Measurements from ENCODE around the gene CCDC144A.
"Not testable (repeated sequence)": the region's sequence is repeated elsewhere in the genome, so short reads cannot be mapped to it uniquely, and the experiment has no call there.

CCDC144A gene

GRCh38 chr17:16676676-16677268 lies 13.3 kb upstream of the CCDC144A start:
- TF ChIP-seq HDGF (IDR thresholded peaks at IDR 0.05; ENCODE audit: borderline replicate concordance), result no peak
- TF ChIP-seq SP1 (IDR thresholded peaks at IDR 0.05), result no peak
- TF ChIP-seq LEF1 (IDR thresholded peaks at IDR 0.05; ENCODE audit: borderline replicate concordance), result no peak
- TF ChIP-seq L3MBTL2 (conservative IDR thresholded peaks at IDR 0.05), result no peak
- ChIA-PET CTCF (no interaction called here), POLR2A (no interaction called here)
- DNase-seq (ENCODE audit: extremely low spot score), result no peak

- DNase-seq (ENCODE audit: extremely low spot score); POLR2A ChIA-PET; CTCF ChIA-PET: not testable (repeated sequence)
Observed at GRCh38 chr17:16683290-16684138, 6.5 kb upstream of the CCDC144A start.

GRCh38 chr17:16686019-16686418 lies 4.0 kb upstream of the CCDC144A start:
- POLR2A ChIA-PET; DNase-seq (ENCODE audit: extremely low spot score); CTCF ChIA-PET: not testable (repeated sequence)

DNA sequence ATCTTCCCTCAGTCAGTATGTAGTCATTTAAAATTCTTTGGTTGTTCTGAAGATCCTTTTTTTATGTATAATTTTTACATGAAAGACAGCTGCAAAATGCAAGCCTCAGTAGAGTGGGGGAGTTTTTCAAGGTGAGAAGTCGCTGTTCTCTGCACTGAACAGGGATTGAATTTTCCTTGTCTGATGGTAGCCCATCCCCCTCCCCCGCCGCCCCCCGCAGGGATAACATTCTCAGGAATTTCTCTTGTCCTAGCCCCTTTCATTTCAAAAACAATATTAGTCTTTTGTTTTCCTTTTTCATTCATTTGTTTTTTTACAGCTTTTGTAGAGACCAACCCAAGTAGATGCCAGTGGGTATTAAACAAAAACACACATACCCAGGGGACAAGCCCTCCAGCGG lies 2.9 kb upstream of the CCDC144A start:
- CTCF ChIA-PET; POLR2A ChIA-PET; DNase-seq (ENCODE audit: extremely low spot score): not testable (repeated sequence)

DNA sequence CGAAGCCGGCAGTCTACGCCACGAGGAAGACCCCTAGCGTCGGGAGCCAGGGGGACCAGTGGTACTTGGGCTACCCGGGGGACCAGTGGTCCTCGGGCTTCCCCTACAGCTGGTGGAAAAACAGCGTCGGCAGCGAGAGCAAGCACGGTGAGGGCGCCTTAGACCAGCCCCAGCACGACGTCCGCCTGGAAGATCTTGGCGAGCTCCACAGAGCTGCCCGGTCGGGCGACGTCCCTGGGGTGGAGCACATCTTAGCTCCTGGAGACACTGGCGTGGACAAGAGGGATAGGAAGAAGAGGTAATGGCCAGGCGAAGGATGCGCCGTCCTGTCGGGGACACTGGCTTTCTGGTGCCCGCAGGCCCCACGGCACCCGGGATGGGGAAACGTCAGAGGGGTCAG lies 406 bp downstream of the CCDC144A start:
- POLR2A ChIA-PET; CTCF ChIA-PET; DNase-seq (ENCODE audit: extremely low spot score): not testable (repeated sequence)

DNA sequence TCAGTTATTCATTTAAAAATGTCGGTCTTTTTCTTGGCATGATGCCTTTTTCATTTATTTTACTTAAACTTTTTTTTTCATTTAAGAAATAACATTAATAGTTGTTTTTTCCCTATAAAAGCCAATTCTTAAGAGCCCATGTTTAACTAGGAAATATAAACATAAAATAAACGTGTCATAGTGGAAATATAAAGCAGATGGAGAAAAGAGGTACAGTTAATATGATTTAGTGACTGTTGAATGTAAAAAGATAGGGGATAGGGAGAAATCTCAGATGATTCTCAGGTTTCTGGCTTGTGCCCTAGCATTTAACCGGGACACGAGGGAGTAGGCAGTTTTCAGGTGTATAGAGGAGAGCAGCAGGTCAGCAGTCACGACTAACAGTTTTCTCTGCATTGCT lies 7.6 kb downstream of the CCDC144A start:
- CTCF ChIA-PET; DNase-seq (ENCODE audit: extremely low spot score); POLR2A ChIA-PET: not testable (repeated sequence)

DNA sequence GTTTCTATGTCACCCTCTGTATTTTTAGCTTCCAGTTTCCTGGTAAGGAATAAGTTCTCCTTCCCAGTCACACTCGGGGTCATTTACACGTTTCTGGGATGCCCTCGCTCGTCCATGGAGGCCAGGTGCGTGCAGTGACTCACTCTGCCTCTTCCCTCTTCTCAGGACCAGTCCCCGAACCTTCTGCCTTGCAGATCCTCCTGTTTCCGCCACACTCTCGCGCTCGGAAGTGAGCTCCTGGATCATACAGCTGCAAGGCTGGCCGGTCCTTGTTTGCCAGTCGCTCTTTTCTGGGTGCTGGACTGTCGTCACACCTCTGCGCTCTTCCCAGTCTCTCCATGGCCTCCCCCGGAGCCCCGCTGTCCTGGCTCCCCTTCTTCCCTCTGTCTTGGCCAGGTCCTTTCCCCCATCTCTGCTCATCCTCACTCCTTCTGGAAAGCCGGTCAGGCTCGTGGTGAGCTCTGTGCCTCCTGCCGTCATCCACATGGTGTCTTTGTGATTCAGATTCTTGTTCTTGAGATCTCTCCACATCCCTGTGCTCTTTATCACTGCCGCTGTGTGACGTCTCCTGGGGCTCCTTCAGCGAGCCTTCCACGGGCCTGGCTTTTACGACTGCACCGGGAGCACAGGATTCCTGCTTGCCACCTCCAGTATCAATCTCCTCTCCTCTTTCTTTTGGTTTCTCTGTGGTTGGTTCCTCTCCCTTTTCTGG lies 55.6 kb downstream of the CCDC144A start:
- CTCF ChIA-PET, POLR2A ChIA-PET: not testable (repeated sequence)
- DNase-seq (ENCODE audit: extremely low spot score), result peak; percentile 0

- POLR2A ChIA-PET; DNase-seq (ENCODE audit: extremely low spot score); CTCF ChIA-PET: not testable (repeated sequence)
- peak; percentile 34; the same call in 1 of the 2 replicates for TF ChIP-seq L3MBTL2 (conservative IDR thresholded peaks at IDR 0.05)
Observed at GRCh38 chr17:16746571-16746970, 56.5 kb downstream of the CCDC144A start.

DNA sequence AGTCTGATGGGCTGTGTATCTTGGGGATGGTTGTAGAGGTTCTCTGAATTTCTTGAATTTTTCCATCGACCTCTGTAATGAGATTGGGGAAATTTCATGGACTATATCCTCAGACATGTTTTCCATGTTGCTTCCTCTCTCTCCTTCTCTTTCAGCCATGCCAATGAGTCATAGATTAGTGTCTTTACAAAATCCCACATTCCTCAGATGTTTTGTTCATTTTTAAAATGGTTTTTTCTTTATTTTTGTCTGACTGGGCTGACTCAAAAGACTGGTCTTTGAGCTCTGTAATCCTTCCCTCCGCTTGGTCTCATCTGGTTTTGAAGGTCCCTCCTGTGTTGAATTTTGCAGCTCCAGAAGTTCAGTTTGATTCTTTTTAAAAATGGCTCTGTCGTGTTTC lies 60.5 kb downstream of the CCDC144A start:
- CTCF ChIA-PET; POLR2A ChIA-PET; DNase-seq (ENCODE audit: extremely low spot score): not testable (repeated sequence)

DNA sequence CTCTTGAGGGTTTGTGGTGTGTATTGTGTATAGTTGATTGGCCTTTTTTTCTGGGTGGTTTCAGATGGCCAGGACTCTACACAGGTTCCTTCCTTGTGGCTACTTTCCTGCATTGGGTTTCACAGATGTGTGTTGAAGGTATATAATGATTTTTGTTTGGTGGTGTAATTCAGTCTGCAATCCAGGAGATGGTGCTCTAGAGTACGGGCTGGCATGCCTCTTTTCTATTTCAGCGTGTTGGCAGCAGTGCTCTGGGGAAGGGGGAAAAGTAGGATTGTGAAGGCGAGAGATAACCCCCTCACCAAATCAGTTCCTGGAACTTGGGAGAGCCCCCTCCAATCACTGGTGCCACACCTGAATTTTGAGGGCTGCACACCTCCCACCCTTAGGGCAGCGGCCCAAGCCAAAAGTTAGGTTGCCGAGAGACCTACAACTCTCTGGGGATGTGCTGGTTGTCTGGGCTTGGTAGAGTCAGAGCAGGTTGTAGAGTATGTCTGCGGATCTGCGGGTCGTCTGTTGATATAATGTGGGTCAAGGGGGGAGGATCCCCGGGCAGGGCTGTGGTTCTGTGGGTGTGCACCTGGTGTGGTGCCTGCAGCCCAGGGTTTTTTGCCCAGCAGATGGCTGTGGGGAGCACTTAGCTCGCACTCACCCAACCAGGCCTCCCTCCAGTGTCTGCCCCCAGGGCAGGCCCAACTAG lies 61.3 kb downstream of the CCDC144A start:
- DNase-seq (ENCODE audit: extremely low spot score), result peak; percentile 7
- CTCF ChIA-PET, result interaction anchor here (0.6 kb wide), 1 partner anchor 87 kb away, joined by 3 read pairs; no protein-coding TSS in a partner anchor
- POLR2A ChIA-PET, result not testable (repeated sequence)

DNA sequence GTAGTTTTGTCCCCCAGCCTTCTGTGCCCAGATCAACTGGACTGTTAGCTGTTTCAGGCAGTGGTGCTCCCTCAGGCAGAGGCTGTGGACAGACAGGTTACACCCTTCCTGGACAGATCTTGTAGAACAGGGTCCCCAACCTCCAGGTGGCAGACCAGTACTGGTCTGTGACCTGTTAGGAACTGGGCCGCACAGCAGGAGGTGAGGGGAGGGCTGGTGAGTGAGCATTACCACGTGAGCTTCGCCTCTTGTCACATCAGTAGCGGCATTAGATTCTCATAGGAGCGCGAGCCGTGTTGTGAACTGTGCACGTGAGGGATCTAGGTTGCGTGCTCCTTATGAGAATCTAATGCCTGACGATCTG lies 61.9 kb downstream of the CCDC144A start:
- POLR2A ChIA-PET; DNase-seq (ENCODE audit: extremely low spot score): not testable (repeated sequence)
- CTCF ChIA-PET, result interaction anchor here (0.6 kb wide), 1 partner anchor 88 kb away, joined by 3 read pairs; no protein-coding TSS in a partner anchor

GRCh38 chr17:16757520-16757919 lies 67.5 kb downstream of the CCDC144A start:
- DNase-seq (ENCODE audit: extremely low spot score); CTCF ChIA-PET; POLR2A ChIA-PET: not testable (repeated sequence)

- CTCF ChIA-PET; POLR2A ChIA-PET; DNase-seq (ENCODE audit: extremely low spot score): not testable (repeated sequence)
Observed at GRCh38 chr17:16758177-16758576, 68.1 kb downstream of the CCDC144A start.

DNA sequence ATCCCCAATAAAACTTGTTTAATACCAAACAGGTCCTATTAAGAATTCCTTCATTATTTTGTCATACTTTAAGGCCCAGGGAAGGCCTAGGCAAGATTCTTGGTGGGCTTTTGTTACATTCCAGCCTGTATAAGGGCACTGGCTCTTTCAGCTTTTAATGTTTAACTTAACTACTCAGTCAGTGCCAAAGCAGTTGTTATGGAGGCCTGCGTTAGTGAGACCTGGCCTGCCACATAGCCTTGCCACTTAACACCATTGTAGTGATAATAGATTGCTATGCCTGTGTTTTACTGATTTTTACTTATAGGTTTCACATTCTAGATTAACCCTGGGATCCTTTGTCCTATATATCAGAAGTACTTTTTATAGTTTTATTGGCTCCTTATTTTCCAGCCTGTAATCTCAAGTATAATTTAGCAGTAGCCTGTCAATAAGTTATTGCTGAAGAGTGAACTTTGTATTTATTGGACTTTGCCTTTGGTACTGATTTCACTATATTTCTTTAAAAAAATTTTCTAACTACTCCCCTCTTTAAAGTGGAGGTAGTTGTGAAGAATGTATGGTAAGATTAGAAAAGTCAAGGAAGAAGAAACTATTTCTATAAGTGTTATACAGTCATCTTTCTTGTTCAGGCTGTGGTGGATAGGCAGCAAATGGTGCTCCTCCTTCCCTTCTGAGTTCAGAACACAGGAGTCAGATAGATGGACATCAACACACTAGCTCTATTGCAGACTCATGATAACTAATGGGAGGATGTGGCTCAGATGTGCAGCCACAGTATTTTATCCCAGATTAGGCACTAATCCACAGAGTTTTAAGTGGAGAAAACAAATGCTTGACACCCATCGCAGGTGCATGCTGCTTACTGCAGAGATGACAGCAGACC lies 78.5 kb downstream of the CCDC144A start:
- CTCF ChIA-PET; POLR2A ChIA-PET; DNase-seq (ENCODE audit: extremely low spot score): not testable (repeated sequence)

- CTCF ChIA-PET; DNase-seq (ENCODE audit: extremely low spot score); POLR2A ChIA-PET: not testable (repeated sequence)
Observed at GRCh38 chr17:16772394-16773145, 82.5 kb downstream of the CCDC144A start.

DNA sequence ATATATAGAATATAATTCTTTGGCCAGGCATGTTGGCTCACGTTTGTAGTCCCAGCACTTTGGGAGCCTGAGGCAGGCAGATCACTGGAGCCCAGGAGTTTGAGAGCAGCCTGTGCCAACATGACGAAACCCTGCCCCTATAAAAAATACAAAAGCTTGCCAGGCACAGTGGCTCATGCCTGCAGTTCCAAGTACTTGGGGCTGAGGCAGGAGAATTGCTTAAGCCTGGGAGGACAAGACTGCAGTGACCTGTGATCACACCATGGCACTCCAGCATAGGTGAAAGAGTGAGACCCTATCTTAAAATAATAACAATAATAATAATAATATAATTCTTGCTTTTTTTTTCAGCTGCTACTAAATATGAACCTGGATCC lies 83.1 kb downstream of the CCDC144A start:
- POLR2A ChIA-PET; CTCF ChIA-PET; DNase-seq (ENCODE audit: extremely low spot score): not testable (repeated sequence)
